ENCODE measurements around the gene UBE2D1.
"Not testable (repeated sequence)": the region's sequence is repeated elsewhere in the genome, so short reads cannot be mapped to it uniquely, and the experiment has no call there.

Gene UBE2D1

GRCh38 chr10:58415757-58416156, 81.0 kb downstream of the UBE2D1 start:
- Histone ChIP-seq H3K27ac (no peak overlapping the region), H3K4me3 (no peak overlapping the region)

- not testable (repeated sequence) for H3K27ac ChIP-seq, H3K4me3 ChIP-seq
These were observed 83.1 kb downstream of the UBE2D1 start for GRCh38 chr10:58417902-58418301.

Measured in skin epidermis (tissue), 12 donors.